ENCODE results near the gene SPOCK1. TPM values are rescaled to one million over a fixed set of nuclear protein-coding genes. Genes with fewer than 3 reads are reported as not detected.

The SPOCK1 gene
- polyA plus RNA-seq, 3 donors = 5.4 to 39.4 (median 14.7) TPM

GRCh38 chr5:137098238-137098637 is 400.9 kb downstream of the SPOCK1 start:
- no peak overlapping the region for H3K27ac ChIP-seq (ENCODE audit: low read depth, low read length)
- 16 to 70% (median 54%) methylated on average over 1 of the region's 1 CpG for WGBS, 3 donors

- WGBS, 3 donors = 76 to 99% (median 86%) methylated on average over 3 of the region's 3 CpGs
- H3K27ac ChIP-seq (ENCODE audit: low read depth, low read length) = no peak overlapping the region
Measured at GRCh38 chr5:137097203-137097602, 401.9 kb downstream of the SPOCK1 start.

DNA sequence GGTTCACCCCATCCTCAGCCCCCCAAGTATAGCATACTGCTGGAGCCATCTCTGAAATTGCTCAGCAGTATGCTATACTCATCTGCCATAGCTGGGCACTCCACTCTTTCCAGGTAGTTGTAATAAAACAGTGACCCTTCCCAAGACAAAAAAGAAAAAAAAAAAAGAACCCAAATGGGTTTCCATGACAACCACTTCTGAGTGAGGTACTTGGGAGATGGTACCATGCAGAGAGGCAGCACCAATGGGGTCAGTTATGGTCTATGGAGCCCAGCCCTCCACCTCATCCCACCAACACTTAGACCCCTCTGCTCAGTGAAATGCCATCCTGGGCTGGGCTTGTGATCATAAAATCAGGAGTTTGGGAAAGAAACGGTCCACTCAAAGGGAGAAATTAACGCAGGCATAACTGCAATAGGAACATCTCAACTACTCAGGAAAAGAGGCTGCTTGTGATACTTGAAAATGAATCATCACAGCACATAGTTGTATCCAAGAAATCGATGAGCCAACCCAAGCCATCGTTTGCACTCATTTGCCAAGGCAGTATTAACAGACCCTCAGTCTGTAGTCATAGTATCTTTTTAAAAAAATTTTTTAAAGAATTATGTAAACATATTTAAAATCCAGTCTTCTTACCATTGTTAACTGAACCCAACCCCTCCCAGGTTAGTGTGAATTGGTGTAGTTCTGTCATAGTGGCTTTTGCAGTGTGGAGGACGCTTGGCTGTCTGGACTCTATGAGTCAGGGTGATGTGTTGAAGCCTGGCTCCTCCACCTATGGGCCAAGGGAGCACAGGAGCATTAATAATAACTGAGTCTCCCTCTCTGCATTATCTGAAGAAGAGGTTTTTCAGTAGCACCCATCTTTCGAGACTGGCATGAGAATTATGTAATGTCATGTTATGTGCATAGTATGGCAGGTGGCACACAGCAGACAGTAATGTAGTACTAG is 402.7 kb downstream of the SPOCK1 start:
- H3K27ac ChIP-seq (ENCODE audit: low read depth, low read length) = no peak overlapping the region
- WGBS, 3 donors = 85 to 93% (median 87%) methylated on average over 6 of the region's 6 CpGs

DNA sequence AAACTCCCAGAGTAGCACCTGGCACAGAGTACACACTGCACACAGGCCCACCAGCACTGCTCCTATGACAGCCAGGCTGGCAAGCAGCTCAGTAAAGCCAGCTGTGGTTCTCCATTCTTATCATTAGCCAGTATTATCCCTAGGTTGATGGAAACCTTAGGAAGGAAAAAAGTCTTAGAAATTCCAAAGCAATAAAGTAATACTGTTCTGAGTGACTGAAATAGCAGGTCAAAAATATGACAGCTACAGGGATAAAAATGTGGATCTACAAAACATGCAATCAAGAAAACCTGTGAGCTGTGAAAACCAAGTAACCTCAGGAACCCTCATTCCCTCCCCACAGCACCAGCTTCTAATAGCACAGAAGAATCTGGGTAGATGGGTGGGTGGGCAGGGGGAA is 403.5 kb downstream of the SPOCK1 start:
- H3K27ac ChIP-seq (ENCODE audit: low read depth, low read length) = no peak overlapping the region

GRCh38 chr5:137092831-137093230 is 406.3 kb downstream of the SPOCK1 start:
- H3K27ac ChIP-seq (ENCODE audit: low read depth, low read length) = no peak overlapping the region
- 83 to 89% (median 85%) methylated on average over 3 of the region's 3 CpGs for WGBS, 3 donors

DNA sequence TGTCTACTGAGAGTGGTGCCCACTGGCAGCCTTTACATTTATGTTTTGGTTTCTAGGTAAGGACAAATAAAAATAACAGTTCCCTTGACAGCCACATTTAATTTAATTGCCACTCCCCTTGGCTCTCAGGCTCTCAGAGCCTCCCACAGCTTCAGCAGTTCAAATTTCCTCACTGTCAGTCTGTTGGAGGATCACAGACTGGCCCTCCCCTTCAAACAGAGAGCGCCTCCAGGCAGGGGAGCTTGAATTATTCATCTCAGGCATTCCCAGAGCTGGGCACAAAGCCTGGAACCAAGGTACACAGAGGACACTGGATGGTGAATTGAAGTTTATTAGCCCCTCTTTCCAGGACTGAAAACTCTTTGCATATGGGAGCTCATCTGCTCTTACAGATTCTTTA is 407.7 kb downstream of the SPOCK1 start:
- WGBS, 3 donors = 42 to 77% (median 55%) methylated on average over 1 of the region's 1 CpG
- H3K27ac ChIP-seq (ENCODE audit: low read depth, low read length) = no peak overlapping the region

DNA sequence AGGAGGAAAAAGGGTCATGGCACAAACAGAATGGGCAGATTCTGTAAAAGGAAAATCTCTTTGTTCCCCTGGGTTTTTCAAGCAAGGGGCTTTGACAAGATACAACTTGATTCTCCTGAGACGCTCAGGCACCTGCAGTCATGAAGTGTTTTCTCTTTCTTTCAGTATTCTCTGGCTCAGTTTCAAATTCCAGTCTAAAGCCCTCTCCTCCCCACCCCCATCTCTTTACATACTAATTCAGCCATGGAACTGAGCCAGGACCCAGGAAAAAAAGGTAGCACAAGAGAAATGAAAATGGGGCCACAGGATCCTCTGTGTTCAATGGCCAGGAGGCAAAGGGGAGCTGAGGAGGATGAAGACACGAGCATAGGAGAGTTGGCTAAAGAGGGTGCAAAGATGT is 408.4 kb downstream of the SPOCK1 start:
- WGBS, 3 donors = 75 to 80% (median 77%) methylated on average over 2 of the region's 2 CpGs

DNA sequence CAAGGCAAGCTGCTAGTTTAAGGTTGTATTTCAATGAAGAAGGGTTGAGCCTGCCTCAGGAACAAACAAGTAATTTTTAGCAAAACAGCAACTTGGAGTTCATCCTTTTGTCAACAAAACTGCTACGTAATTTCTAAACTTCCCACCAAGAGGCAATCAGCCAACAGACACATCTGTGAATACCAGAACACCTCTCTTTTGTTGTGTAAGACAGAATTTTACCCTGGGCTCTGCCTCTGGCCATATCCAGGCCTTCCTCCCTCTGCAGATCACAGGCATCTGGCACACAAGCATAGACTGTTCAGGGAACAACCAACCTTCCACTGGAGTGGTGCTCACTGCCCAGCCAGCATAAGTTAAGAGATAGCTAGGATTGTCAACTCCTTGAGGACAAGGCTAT is 409.0 kb downstream of the SPOCK1 start:
- no peak overlapping the region for H3K27ac ChIP-seq (ENCODE audit: low read depth, low read length)
- 40 to 79% (median 51%) methylated on average over 1 of the region's 1 CpG for WGBS, 3 donors

More for the DNA sequence above, 408.4 kb downstream of the SPOCK1 start:
- H3K27ac ChIP-seq (ENCODE audit: low read depth, low read length) = no peak overlapping the region

GRCh38 chr5:137088175-137088574 is 411.0 kb downstream of the SPOCK1 start:
- WGBS, 3 donors = 82 to 87% (median 84%) methylated on average over 6 of the region's 6 CpGs
- H3K27ac ChIP-seq (ENCODE audit: low read depth, low read length) = no peak overlapping the region

DNA sequence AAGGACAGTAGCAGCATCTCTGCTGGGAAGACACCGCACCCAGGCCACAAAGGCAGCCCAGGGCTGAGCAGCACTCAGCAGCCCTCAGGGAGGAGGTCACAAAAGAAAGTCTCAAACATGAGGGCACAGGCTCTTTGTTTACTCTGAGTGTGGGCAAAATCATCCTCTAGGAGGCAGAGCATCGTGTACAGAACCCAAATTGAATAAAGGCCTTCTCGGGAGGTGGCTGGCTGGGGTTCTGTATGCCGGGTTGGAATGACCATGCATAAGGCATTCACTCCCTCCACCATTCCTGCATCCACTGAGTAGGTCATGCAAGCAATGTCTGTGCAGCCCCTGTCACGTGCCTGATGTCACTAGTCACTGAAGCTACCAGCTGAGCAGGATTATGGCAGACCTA is 412.8 kb downstream of the SPOCK1 start:
- 72 to 87% (median 76%) methylated on average over 5 of the region's 5 CpGs for WGBS, 3 donors
- no peak overlapping the region for H3K27ac ChIP-seq (ENCODE audit: low read depth, low read length)

- no peak overlapping the region for H3K27ac ChIP-seq (ENCODE audit: low read depth, low read length)
- WGBS, 3 donors = 92 to 94% (median 92%) methylated on average over 4 of the region's 4 CpGs
Measured at GRCh38 chr5:137085206-137085605, 413.9 kb downstream of the SPOCK1 start.

GRCh38 chr5:137084016-137084415 is 415.1 kb downstream of the SPOCK1 start:
- no peak overlapping the region for H3K27ac ChIP-seq (ENCODE audit: low read depth, low read length)

- 90 to 93% (median 91%) methylated on average over 6 of the region's 6 CpGs for WGBS, 3 donors
- H3K27ac ChIP-seq (ENCODE audit: low read depth, low read length) = no peak overlapping the region
Measured at GRCh38 chr5:137082951-137083350, 416.2 kb downstream of the SPOCK1 start.

- 61 to 68% (median 67%) methylated on average over 7 of the region's 7 CpGs for WGBS, 3 donors
- H3K27ac ChIP-seq (ENCODE audit: low read depth, low read length) = no peak overlapping the region
Measured at GRCh38 chr5:137078171-137078665, 420.9 kb downstream of the SPOCK1 start.

DNA sequence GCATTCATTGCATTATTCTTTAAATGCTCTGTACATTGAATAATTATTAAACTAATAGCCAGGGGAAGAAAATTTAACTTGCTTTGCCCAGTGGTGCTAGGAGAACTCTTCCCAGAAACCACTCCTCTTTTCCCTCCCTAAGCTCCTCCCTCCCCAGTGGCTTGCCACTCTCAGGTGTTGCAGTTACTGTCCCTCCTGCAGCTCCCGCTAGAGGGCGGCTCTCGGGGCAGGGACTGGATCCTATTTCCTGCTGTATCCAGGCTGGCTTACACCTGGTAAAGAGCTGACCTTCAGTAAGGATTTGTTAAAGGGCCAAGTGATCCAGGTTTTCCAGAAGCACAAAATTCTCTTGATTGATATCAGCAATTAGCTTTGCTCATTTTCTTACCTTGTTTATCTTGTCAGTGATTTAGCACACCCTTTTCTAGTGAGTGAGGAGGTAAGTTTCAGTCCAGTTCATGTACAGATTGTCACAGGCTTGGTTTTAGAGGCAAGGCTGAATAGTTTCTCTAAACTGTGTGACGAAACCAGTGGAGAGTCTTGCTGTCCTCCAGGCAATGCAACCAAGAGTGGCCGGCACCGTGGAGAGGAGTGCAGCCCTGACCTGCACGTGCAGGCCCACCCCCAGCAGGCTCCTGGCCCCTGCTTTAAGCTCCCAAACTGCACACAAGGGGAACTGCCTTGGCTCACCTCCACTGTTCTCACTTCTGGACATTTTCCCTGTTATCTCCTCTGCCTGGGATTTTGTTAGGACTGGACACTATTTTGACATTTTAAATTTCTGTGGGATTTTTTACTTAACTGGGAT is 423.8 kb downstream of the SPOCK1 start:
- no peak overlapping the region for H3K27ac ChIP-seq (ENCODE audit: low read depth, low read length)
- WGBS, 3 donors = 31 to 54% (median 54%) methylated on average over 7 of the region's 7 CpGs

GRCh38 chr5:137073189-137073588 is 425.9 kb downstream of the SPOCK1 start:
- 51 to 62% (median 57%) methylated on average over 3 of the region's 3 CpGs for WGBS, 3 donors
- H3K27ac ChIP-seq (ENCODE audit: low read depth, low read length) = no peak overlapping the region

DNA sequence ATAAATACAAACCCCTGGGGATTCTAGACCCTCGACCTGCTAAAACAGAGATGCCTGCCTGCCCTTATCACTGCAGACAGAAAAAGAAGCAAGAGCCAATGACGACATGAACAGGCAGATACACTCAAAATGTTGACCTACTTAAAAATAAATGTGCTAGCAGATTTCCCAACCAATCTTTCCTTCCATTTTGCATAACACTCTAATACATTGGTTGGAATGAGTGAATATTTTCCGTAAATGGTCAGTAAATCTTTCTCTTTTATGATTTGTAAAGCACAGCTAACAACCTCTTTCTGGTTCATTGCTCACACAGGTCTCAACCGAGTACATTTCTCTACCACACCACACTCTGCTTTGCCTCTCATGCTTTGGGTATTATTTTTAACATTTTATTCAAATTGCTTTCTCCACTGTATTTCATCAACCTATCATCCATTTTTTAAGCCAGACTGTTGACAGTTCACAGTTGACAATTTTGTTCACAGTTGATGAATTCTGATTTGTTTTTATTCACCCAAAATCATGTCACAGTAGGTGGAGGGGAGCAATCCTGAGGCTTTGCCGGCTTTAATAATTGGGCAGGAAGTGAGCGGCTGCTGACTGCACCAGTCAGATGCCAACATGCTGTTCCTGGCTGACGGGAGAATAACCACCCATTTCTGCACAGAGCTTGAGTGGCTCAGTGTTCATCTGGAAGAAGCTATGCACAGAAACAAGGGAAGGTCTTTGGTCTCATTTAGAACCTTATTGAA is 426.6 kb downstream of the SPOCK1 start:
- H3K27ac ChIP-seq (ENCODE audit: low read depth, low read length) = no peak overlapping the region
- 59 to 60% (median 60%) methylated on average over 7 of the region's 7 CpGs for WGBS, 3 donors

DNA sequence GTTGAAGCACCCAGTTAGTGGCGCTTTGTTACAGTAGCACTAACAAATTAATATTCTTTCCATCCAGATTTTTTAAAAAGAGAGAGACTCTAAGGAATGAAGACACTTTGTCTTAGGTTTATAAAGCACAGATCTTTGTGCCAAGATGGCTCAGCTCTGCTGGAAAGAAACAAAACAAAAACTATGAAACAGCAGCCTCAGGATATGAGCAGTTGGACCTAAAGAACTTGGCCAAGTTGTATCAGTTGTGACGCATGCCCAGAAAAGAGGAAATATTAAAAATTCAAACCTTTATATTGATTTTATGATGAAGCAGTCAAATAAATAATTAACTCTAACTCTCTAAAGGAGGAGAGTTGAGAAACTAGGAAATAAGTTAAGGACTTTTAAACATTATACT is 427.2 kb downstream of the SPOCK1 start:
- WGBS, 3 donors = 50 to 66% (median 57%) methylated on average over 2 of the region's 2 CpGs
- H3K27ac ChIP-seq (ENCODE audit: low read depth, low read length) = no peak overlapping the region

DNA sequence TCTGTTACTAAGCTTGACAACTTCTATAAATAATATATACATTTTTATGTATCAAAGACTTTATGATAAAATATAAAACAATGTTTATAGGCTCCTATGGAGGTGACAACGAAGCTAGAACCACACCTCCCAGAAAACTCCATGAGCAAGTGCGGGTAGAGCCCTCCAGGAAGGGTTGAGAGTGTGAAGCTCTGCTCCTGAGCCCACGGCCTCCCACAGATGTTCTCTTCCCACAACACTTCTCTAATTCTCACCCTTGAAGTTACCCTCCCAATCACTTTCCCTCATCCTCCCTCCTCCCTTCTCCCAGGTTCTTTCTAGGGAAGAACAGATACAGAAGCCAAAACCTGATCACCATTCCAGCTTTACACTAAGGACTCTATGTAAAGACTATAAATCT is 427.6 kb downstream of the SPOCK1 start:
- no peak overlapping the region for H3K27ac ChIP-seq (ENCODE audit: low read depth, low read length)
- WGBS, 3 donors = 60 to 76% (median 70%) methylated on average over 3 of the region's 3 CpGs
